Mononuclear cell (primary cell): Measurements from ENCODE around the gene FCHO1. TPM values are rescaled to one million over a fixed set of nuclear protein-coding genes. Genes with fewer than 3 reads are reported as not detected.

Source experiments
- H3K27me3 ChIP-seq: 2 replicates; pipeline ENCODE4 v1.6.0; 2011; ENCODE audit warnings: low read length, control low read depth; ENCODE audit not compliant: insufficient read depth
- H3K4me1 ChIP-seq: 2 replicates; pipeline ENCODE4 v1.5.1; 2011; ENCODE audit warnings: mild to moderate bottlenecking, low read length, control low read depth; ENCODE audit not compliant: insufficient read depth
- H3K4me3 ChIP-seq: 2 replicates; pipeline ENCODE4 v1.5.1; 2011; ENCODE audit warnings: mild to moderate bottlenecking, low read length, moderate library complexity
- H3K9me3 ChIP-seq: 2 replicates; pipeline ENCODE4 v1.5.1; 2011; ENCODE audit warnings: low read depth, mild to moderate bottlenecking, control low read depth, low read length
- total RNA-seq: library from RNA; depleted of rRNA; stranded (reverse); fragments of >200 nt; gene quantifications from one replicate; pipeline ENCODE4 v1.2.3, GENCODE V29; 2012

Gene FCHO1, protein sequence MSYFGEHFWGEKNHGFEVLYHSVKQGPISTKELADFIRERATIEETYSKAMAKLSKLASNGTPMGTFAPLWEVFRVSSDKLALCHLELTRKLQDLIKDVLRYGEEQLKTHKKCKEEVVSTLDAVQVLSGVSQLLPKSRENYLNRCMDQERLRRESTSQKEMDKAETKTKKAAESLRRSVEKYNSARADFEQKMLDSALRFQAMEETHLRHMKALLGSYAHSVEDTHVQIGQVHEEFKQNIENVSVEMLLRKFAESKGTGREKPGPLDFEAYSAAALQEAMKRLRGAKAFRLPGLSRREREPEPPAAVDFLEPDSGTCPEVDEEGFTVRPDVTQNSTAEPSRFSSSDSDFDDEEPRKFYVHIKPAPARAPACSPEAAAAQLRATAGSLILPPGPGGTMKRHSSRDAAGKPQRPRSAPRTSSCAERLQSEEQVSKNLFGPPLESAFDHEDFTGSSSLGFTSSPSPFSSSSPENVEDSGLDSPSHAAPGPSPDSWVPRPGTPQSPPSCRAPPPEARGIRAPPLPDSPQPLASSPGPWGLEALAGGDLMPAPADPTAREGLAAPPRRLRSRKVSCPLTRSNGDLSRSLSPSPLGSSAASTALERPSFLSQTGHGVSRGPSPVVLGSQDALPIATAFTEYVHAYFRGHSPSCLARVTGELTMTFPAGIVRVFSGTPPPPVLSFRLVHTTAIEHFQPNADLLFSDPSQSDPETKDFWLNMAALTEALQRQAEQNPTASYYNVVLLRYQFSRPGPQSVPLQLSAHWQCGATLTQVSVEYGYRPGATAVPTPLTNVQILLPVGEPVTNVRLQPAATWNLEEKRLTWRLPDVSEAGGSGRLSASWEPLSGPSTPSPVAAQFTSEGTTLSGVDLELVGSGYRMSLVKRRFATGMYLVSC
- 24.1 TPM for total RNA-seq

GRCh38 chr19:17751103-17751911 lies at the start of gene FCHO1:
TSS of gene FCHO1 (plus strand) at chr19:17751477. CDS start at chr19:17755165, 3,688 bp downstream.
- Histone ChIP-seq H3K27me3 (no peaks in the 10 kb centered on the region), H3K4me1 (peaks cover 89% of the 10 kb centered on the region), H3K4me3 (peak within 1 kb of the TSS; percentile 53), H3K9me3 (no peaks in the 10 kb centered on the region)

GRCh38 chr19:17703824-17704463 lies 47.3 kb upstream of the FCHO1 start:
- no peak overlapping the region for H3K4me3 ChIP-seq
- H3K27me3 ChIP-seq = no peaks in the 10 kb centered on the region
- no peaks in the 10 kb centered on the region for H3K9me3 ChIP-seq
- no peaks in the 10 kb centered on the region for H3K4me1 ChIP-seq

DNA sequence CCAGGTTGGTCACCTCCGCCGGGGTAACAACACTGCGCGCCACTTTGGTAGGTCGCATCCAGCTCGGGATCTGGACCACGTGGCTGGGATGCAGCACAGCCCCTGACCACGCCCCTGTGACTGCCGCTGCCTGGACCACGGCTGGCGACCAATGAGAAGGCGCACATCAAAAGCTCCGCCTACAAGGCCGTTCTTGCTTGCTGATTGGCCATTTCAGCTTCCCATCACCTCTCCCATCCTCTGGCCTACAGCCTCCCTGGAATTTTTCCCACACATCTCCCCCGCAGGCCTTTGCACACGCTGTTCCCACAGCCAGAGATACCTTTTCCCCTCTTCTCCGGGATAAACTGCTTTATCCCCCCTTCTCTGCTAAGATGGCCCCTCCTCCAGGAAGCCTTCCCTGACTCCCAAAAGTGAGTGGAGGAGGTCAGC lies 44.5 kb upstream of the FCHO1 start:
- no peaks in the 10 kb centered on the region for H3K27me3 ChIP-seq
- no peak overlapping the region for H3K4me3 ChIP-seq
- H3K9me3 ChIP-seq = no peaks in the 10 kb centered on the region
- no peaks in the 10 kb centered on the region for H3K4me1 ChIP-seq

GRCh38 chr19:17711851-17712250 lies 39.4 kb upstream of the FCHO1 start:
- no peaks in the 10 kb centered on the region for H3K27me3 ChIP-seq
- no peak overlapping the region for H3K4me3 ChIP-seq
- no peaks in the 10 kb centered on the region for H3K9me3 ChIP-seq
- H3K4me1 ChIP-seq = peaks cover 6% of the 10 kb centered on the region

GRCh38 chr19:17716309-17716929 lies 34.9 kb upstream of the FCHO1 start:
- Histone ChIP-seq H3K9me3 (no peaks in the 10 kb centered on the region), H3K4me3 (no peak overlapping the region), H3K27me3 (no peaks in the 10 kb centered on the region), H3K4me1 (peaks cover 45% of the 10 kb centered on the region)

- Histone ChIP-seq H3K9me3 (no peaks in the 10 kb centered on the region), H3K4me1 (peaks cover 56% of the 10 kb centered on the region), H3K4me3 (no peak overlapping the region), H3K27me3 (no peaks in the 10 kb centered on the region)
Observed at GRCh38 chr19:17718550-17718946, 32.7 kb upstream of the FCHO1 start.

GRCh38 chr19:17718947-17719711 lies 32.1 kb upstream of the FCHO1 start, which contains the start of gene MAP1S:
TSS of gene MAP1S (plus strand) at chr19:17719480. CDS start at chr19:17719503, 23 bp downstream.
- Histone ChIP-seq H3K9me3 (no peaks in the 10 kb centered on the region), H3K27me3 (no peaks in the 10 kb centered on the region), H3K4me3 (peak within 1 kb of the TSS; percentile 67), H3K4me1 (peaks cover 56% of the 10 kb centered on the region)

GRCh38 chr19:17719730-17720400 lies 31.4 kb upstream of the FCHO1 start:
- Histone ChIP-seq H3K4me3 (peak overlapping the region; percentile 67), H3K27me3 (no peaks in the 10 kb centered on the region), H3K4me1 (peaks cover 56% of the 10 kb centered on the region)

GRCh38 chr19:17720440-17720839 lies 30.8 kb upstream of the FCHO1 start:
- no peaks in the 10 kb centered on the region for H3K9me3 ChIP-seq
- peak overlapping the region; percentile 67 for H3K4me3 ChIP-seq
- peaks cover 56% of the 10 kb centered on the region for H3K4me1 ChIP-seq
- no peaks in the 10 kb centered on the region for H3K27me3 ChIP-seq

More at GRCh38 chr19:17719730-17720400, 31.4 kb upstream of the FCHO1 start:
- H3K9me3 ChIP-seq = no peaks in the 10 kb centered on the region

- H3K9me3 ChIP-seq = no peaks in the 10 kb centered on the region
- H3K27me3 ChIP-seq = no peaks in the 10 kb centered on the region
- no peak overlapping the region for H3K4me3 ChIP-seq
- H3K4me1 ChIP-seq = peaks cover 56% of the 10 kb centered on the region
Observed at GRCh38 chr19:17721111-17721628, 30.1 kb upstream of the FCHO1 start.

- H3K27me3 ChIP-seq = no peaks in the 10 kb centered on the region
- no peak overlapping the region for H3K4me3 ChIP-seq
- H3K9me3 ChIP-seq = no peaks in the 10 kb centered on the region
- H3K4me1 ChIP-seq = peaks cover 50% of the 10 kb centered on the region
Observed at GRCh38 chr19:17721821-17722220, 29.5 kb upstream of the FCHO1 start.

DNA sequence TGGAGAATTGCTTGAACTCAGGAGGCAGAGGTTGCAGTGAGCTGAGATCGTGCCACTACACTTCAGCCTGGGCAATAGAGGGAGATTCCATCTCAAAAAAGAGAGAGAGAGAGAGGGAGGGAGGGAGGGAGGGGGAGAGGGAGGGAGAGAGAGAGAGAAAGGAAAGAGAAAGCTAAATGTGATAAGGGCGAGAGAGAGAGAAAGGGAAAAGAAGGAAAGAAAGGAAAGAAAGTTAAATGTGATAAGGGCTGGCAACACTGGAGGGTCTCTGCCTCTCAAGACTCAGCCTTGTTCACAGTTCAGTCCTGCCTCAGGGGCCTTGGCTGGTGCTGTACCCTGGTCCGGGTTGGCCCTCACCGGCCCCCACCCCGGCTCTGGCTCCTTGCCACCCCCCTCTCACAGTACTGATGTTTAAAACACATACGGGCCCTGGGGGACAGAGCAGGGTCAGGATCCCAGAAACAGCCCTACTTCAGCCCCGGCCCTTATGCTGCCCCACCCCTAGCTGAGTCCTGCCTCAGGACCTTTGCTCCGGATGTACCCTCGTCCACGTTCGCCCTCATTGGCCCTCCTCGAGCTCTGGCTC lies 28.5 kb upstream of the FCHO1 start:
- Histone ChIP-seq H3K9me3 (no peaks in the 10 kb centered on the region), H3K4me3 (no peak overlapping the region), H3K27me3 (no peaks in the 10 kb centered on the region), H3K4me1 (peaks cover 41% of the 10 kb centered on the region)
